ENCODE data around the gene IFITM2. TPM values are rescaled to one million over a fixed set of nuclear protein-coding genes. Genes with fewer than 3 reads are reported as not detected.
"Not testable (repeated sequence)": the region's sequence is repeated elsewhere in the genome, so short reads cannot be mapped to it uniquely, and the experiment has no call there.

IFITM2 gene
- total RNA-seq, 4 donors from 2014 or later: 22.2 to 99.4 (median 52.9) TPM

GRCh38 chr11:324156-324555 lies 16.5 kb downstream of the IFITM2 start:
- WGBS, 2 donors: 62 to 70% methylated on average over 11 of the region's 11 CpGs
- TF ChIP-seq CTCF (IDR thresholded peaks at IDR 0.05) (no peak), POLR2A (IDR thresholded peaks at IDR 0.05) (no peak)

GRCh38 chr11:324593-325517 lies 17.2 kb downstream of the IFITM2 start:
- intact Hi-C loops (cut with DNase I; ENCODE audit: low total_unique reads); H3K4me3 ChIP-seq (ENCODE audit: low read depth, poor library complexity, severe bottlenecking): not testable (repeated sequence)
- WGBS, 2 donors: 61 to 64% methylated on average over 28 of the region's 34 CpGs
- peak in 1 of 2 donors; percentile 79 for DNase-seq (ENCODE audit: low spot score in 2 of 2)

More at GRCh38 chr11:324156-324555, 16.5 kb downstream of the IFITM2 start:
- DNase-seq (ENCODE audit: low spot score in 2 of 2): peak in 1 of 2 donors; percentile 72
- intact Hi-C loops (cut with DNase I; ENCODE audit: low total_unique reads): no loop called here
- H3K4me3 ChIP-seq (ENCODE audit: low read depth, poor library complexity, severe bottlenecking): no peak overlapping the region

GRCh38 chr11:325796-326591 lies 18.4 kb downstream of the IFITM2 start:
- intact Hi-C loops (cut with DNase I; ENCODE audit: low total_unique reads): no loop called here
- TF ChIP-seq POLR2A (IDR thresholded peaks at IDR 0.05): no peak
- no peak for TF ChIP-seq CTCF (IDR thresholded peaks at IDR 0.05)
- no peak overlapping the region for H3K4me3 ChIP-seq (ENCODE audit: low read depth, poor library complexity, severe bottlenecking)
- DNase-seq (ENCODE audit: low spot score in 2 of 2): no peak
- 85 to 90% methylated on average over 29 to 30 of the region's 30 CpGs for WGBS, 2 donors

- H3K4me3 ChIP-seq (ENCODE audit: low read depth, poor library complexity, severe bottlenecking): no peak overlapping the region
- no peak for DNase-seq (ENCODE audit: low spot score in 2 of 2)
- intact Hi-C loops (cut with DNase I; ENCODE audit: low total_unique reads): no loop called here
- WGBS, 2 donors: 71 to 79% methylated on average over 4 to 6 of the region's 6 CpGs
- TF ChIP-seq POLR2A (IDR thresholded peaks at IDR 0.05): no peak
- TF ChIP-seq CTCF (IDR thresholded peaks at IDR 0.05): no peak
Measured at GRCh38 chr11:326592-326841, 18.9 kb downstream of the IFITM2 start.

- WGBS, 2 donors: 49 to 51% methylated on average over 19 of the region's 19 CpGs
- intact Hi-C loops (cut with DNase I; ENCODE audit: low total_unique reads): no loop called here
- TF ChIP-seq CTCF (IDR thresholded peaks at IDR 0.05) (no peak), POLR2A (IDR thresholded peaks at IDR 0.05) (no peak)
- DNase-seq (ENCODE audit: low spot score in 2 of 2): peak; percentile 84 to 98
- H3K4me3 ChIP-seq (ENCODE audit: low read depth, poor library complexity, severe bottlenecking): no peak overlapping the region
Measured at GRCh38 chr11:326842-327580, 19.4 kb downstream of the IFITM2 start.

- no peak overlapping the region for H3K4me3 ChIP-seq (ENCODE audit: low read depth, poor library complexity, severe bottlenecking)
- TF ChIP-seq POLR2A (IDR thresholded peaks at IDR 0.05) (no peak), CTCF (IDR thresholded peaks at IDR 0.05) (no peak)
- intact Hi-C loops (cut with DNase I; ENCODE audit: low total_unique reads): no loop called here
- 93 to 99% methylated on average over 3 of the region's 3 CpGs for WGBS, 2 donors
- DNase-seq (ENCODE audit: low spot score in 2 of 2): peak in 1 of 2 donors; percentile 74
Measured at GRCh38 chr11:327581-327923, 19.9 kb downstream of the IFITM2 start.
